NCI-H2196 (cell line): Measurements from ENCODE around the gene ACSF3.

Source experiments
- DNase-seq: peaks from one replicate; lab custom pipeline; 2025; ENCODE audit not compliant: unreplicated experiment; lab: John Stamatoyannopoulos, UW

ACSF3 gene

DNA sequence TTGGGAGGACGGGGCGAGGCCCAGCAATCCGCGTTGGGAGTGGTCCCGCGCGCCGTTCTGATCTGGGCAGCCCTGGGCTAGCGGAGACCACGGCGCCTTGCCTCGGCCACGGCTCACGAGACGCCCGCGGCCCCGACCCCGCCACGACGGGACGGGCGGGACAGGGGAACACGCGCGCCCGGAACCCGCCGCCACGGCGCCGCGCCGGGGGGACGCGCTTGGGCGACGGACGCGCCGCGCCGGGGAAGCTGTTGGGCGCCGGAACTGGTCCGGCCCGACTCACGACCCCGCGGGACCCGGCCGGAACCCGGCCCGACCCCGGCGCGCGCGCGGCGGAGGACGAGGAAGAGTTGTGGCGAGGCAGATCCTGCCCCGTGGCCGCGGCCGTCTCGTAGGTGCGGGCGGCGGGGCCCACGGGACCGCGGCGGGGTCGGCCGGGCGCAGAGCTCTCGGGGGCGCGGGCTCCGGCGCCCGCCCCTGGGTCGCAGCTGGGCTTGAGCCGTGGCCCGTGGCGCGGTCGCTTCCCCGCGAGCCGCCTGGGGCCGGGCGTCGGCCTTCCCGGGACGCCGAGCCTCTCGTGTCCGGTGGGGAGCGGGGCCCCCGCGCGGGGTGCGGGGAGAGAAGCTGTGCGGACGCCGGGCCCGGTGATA, at the start of gene ACSF3:
Gene ACSF3 (plus strand): TSS at position 251 of the 650 bp plus-strand sequence. CDS start 6,830 bp downstream, outside the sequence.
- DNase-seq, result peak; percentile 25

DNA sequence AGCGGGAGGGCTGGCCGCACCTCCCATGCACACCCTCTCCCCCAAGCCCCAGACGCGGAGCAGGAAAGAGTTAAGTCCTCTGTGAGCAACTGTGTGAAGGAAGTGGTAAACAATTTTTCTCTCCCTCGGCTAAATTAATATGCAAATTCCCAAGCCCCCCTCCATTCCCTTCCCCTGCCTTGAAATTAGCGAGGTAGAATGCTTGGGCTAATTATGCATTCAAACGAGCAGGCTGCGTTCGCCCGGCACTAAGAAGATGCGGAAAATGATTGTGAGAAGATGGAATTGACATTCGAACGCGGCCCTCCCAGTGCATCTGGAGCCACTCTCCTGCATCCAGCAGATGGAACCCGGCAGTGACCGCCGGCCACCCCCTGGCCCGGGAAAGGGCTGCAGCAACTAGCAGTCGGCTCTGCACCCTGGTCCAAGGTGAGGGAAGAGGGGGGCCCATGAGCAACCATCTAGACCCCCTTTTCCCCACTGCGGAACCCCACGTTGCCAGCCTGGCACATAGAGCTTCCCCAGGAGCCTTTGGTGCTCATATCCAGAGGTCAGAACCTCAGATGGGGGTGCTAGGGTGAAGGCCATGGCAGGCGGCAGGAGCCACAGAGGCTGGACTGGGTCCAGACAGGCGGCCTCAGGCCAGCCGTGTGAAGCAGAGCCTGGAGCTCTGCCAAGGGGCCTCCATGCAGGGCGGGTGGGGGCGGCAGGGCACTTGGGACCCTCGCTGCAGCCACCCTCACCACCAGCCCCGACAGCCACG, 49.1 kb upstream of the ACSF3 start:
- no peak for DNase-seq

DNA sequence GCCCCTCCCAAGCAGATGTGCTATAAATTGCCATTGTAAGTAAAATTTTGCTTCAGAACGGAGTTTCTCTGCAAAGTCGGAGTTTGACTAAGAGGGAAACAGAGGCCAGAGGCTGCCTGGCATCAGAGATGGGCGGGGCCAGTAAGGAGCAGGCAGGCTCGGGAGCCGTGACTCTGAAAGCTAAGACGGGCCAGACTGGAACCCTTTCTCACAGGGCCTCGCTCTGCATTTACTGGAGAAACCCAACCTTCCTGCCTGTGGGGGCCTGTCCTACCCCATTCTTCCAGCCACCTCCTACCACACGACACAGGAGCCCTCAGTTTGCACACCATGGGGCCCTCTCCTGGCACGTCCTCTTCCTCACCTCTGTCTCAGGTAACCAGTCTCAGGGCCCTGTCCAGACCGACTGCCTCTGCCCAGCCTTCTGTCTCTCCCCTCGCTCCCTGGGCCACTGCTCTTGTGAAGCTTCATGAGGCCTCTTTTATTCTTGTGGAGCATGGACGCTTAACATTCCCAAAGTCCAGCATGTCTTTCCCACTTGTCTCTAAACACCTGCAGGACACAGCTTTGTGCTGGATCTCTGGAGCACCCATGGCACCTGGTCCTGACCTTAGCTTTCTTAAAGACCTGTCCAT, 48.4 kb upstream of the ACSF3 start:
- no peak for DNase-seq

DNA sequence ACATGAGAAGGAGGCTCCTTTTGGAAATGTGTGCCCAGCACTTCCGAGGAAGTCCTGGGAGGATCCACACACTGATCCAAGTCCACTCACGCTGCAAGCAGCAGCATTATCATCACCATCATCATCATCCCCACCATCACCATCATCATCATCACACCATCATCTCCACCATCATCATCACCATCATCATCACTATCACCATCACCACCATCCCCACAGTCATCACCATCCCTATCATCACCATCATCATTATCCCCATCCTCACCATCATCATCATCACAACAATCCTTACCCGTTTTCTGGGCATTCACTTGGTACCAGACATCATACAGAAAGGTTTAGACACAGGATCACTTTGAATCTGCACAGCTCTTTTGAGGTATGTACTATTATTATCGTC, 47.8 kb upstream of the ACSF3 start:
- DNase-seq, result no peak

DNA sequence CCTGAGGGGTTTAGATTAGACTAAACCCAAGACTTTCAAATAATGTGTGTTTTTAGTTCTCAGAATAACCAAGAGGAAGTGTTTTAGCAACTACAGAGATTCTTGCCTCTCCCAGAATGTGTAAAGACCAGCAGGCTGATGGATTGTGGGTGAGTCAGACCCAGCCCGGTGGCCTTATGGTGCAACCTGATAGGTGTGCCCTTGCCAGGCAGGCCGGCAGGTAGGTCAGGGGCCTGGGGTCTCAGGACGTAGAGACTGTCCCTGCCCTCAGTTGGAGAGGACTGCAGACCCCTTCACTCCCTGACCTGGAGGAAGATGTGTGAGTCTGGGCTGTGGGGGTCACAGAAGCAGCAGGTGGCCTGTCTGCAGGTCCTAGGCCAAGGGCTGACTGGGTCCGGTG, 47.2 kb upstream of the ACSF3 start:
- no peak for DNase-seq

DNA sequence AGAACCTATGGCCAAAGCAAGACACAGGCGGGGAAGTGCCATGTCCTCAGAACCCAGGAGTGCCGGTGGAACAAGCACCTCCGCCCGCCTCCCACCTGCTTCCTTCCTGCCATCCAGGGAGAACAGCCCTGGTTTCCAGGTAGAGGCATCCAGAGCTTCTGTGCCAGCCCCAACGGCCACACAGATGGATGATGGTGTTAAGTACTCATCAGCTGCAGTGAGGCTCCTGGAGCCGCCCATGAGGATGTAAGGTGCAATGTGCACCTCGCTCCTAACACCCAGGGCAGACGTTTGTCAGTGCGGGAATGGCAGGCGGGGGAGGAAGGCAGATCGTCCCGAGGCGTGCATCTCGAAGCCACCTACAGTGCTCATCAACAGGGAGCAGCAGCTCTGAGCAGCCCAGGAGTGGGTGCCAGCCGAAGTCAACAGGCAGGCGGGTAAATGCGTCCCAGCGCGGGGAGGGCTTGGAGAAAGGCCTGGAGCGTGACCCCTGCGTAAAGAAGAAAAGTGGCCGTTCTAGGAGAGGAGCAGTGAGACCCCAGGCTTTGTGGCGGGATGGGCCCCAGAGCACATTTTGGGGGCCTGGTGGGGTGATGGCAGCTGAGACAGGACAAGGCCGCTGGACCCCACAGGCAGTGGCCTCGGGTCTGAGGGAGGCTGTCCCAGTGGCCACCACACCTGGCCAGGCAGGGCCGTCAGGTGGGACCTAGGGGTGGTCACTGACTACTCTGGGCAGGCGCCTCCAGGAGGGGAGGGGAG, 46.1 kb upstream of the ACSF3 start:
- DNase-seq, result no peak

DNA sequence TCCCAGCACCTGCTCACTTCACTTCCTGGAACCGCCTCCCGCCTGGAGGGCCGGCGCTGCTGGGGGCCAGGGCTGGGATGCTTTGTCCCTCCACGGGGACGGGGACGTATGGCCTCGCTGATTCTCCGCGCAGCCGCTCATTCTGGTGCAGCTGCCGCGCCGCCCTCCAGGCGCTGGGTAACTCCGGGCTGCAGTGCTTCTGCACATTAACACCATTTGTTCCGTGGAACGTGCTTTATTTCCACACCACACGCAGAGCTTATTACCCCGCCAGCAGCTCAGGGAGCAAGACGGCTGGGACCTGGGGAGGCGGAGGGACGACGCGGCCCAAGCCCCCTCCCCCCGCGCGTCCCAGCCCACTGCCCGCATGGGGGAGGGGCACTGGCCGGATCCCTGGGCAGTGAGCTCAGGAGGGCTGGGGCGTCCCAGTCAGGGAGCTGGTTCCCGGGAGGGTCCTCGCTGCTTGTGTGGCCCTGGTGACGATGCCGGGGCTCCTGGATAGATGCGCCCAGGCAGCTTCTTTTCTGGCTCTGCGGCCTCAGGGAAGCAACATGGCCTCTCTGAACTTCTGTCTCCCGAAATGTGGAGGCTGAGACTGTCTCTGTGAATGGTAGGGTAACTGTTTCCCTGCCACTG, 45.4 kb upstream of the ACSF3 start:
- no peak for DNase-seq

DNA sequence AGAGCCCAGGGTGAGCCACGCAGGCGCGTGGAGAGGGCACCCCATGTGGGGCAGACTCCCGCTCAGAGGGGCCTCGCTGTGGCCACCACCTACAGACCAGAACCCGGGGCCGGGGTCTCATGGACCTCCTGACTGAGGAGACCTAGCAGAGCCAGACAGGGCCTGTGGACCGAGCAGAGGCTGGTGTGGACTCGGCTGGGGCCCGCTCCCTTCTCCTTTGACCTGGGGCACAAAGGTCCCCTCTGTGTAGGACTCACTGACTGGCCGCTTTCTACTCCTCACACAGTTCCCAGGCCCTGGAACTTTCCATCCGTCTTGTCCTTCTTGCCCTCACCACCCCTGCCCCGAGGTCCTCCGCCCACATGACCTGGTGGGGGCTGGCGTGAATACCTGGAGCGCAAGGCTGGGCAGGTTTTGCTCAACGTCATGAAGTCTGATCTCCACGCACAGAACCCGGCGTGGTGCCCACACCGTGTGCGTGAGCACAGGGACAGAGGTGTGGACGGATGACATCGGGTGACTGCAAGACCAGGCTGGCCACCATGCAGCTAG, 44.7 kb upstream of the ACSF3 start:
- DNase-seq, result no peak

DNA sequence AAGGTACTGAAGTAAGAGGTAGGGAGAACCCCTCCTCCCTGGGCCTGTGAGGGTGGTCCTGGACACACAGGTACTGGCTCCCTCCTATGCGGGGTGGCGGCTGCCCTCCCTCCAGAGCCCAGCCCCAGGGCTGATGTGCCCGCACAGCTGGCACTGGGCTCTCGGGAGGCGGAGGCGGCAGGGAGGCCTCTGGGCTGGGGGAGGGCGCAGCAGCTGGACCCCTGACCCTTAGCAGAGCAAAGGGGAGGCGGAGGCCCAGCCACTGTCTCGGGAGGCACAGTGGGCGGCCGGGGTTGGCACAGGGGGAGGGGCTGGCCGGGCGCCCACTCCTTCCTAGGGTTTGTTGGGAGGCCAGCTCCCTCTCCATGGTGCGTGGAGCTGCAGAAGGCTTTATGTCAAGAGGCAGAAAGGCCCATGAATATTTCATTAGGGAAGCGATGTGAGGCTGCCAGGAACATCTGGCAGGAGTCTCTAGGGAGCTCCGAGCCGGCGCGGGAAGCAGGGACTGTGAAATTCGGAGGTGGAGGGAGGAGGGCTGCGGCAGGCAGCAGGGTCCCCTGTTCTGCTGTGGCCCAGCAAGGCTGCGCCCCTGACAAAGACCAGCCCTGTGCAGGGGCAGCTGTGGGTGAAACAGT, 44.1 kb upstream of the ACSF3 start:
- no peak for DNase-seq

DNA sequence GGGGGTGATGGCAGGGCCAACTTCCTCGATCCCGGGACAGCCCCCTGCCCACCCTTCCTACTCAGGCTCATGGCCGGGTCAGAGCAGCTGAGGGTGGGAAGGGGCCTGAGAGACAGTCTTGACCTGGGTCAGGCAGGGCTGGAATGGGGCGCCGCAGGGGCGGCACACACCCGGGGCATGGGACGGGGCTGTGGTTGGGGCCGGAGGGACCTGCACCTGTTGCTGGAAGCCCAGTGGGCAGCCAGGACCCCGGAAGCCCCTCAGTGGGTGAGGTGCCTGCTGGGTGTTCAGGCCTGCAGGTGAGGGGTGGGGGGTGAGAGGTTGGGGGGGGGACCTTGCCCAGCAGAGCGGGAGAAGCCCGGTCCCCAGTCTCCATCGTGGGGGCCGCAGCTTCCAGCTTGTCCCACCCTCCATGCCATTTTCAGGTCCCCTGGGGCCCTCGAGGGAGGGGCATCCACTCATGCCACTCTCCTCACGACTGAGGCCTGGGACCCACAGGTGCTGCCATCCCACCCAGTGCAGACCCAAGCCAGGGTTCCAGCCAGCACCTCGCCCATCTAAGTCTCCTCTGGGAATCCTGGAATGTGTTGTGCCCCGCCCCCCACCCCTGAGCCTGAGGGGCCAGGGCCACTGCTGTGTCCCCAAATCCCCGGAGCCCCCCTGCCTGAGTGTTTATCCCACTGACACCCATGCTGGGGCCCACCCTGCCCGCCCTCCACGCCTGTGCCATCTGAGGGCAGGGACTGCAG, 43.4 kb upstream of the ACSF3 start:
- no peak for DNase-seq

DNA sequence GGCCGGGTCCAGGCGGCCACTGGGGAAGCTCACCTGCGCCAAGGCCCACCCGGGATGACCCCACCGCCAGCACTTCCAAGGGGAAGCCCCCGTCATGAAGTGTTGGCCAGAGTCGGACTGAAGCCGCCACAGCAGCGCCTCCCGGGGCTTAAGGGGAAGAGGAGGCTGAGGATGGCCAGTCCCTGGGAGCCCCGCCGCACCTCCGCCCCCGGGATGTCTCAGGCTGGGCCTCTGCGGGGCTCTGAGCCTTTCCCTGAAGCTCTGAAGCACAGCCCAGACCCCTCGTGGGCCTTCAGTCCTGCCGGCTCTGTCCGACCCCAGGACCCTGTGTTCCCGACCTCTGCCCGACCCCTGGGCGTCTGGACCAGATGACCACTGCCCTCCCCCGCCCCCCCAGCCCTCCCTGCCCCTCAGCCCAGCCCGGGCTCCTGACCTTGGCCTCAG, 42.8 kb upstream of the ACSF3 start:
- DNase-seq, result no peak

DNA sequence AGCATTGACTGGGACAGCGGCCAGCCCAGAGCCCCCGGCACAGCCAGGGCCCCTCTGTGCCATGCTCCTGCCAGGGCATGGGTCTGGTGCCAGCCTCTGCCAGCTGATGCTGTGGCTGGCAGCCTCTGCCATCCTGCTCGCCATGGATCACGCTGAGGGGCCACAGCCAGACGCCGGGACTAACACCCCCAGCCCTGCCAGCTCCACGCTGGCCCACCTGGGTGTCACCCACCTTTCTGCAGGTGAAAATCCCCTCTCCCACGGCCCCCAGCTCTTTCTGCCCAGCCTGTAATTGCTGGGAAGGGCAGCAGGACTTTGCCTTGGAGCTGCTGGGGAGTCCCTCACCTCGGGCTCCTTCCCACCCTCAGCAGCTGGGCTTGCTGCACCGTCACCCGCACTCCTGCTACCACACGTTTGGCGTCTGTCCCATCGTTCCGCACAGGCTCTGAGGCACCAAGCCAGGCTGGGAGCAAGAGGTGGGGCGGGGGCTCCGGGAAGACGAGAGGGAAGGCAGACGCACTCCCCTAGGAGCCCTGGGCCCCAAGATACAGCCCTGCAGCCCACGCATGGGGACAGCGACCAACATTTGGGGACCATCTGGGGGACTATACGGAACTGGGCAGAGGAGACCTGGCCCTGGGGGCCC, 42.0 kb upstream of the ACSF3 start:
- DNase-seq, result no peak

DNA sequence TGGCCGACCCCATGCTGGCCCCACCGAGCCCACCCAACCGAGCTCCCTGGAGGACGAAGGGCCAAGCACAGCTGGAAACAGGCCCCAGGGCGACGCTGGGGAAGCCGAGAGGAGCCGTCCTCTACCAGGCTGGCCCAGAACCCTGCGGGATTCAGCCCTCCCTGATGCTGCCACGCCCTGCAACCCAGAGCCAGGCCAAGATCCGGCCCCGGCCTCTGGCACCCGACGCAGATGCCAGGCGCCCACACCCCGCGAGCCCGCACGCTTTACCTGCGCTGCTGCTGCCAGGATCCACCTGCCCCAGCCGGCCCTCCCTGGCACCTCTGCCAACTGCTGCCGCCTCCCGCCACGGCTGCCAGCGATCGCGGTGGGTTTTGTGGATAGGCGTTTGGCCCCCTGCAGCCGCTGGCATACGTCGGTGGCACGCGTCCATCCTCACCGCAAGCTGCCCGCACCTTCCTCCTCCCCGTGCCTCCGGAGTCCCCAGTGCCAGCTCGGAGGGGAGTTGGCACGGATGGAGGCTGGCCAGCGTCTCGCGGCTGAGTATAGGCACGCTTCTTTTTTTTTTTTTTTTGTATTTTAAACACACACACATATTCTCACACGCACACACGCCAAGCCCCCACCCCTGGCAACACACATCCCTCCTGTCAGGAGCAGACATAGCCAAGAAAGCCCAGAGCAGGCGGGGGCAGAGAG, 41.3 kb upstream of the ACSF3 start:
- DNase-seq, result peak; percentile 16

DNA sequence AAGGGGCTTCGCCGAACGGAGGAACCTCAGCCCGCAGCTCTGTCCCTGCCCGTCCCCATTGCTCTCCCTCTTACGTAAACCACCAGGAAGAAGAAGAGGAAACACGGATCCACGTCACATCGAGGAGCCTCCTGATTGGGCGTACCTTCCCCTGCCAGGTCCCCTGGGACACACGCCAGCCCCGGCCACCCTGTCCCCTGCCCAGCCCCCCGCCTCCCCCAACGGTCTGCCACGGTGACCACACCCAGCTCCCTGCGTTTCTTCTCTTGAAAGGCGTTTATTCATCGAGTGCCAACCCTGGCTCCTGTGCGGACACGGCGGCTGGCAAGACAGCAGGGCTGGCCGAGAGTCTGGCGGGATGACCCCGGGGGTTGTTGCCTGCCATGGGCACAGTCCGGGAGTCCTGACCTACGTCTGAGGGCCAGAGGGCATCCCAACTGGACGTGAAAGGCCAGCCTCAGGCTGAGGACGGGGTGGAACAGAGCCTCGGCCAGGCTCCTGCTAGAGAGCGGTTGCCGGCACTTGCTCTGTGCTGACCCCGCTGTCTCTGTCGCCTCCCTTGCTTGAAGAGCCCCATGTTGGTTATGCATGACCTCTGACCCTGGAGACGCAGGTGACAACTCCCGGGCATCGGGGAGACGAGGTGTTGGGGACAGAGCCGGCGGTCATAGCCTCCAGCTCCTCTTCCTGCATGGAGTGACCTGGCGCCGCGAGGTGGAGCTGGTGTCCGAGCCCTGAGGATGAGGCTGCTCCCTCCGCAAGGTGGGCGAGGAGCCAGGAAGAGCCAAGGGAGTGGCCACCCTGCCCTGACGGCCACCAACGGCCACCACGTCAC, 40.5 kb upstream of the ACSF3 start:
- DNase-seq, result peak; percentile 68

DNA sequence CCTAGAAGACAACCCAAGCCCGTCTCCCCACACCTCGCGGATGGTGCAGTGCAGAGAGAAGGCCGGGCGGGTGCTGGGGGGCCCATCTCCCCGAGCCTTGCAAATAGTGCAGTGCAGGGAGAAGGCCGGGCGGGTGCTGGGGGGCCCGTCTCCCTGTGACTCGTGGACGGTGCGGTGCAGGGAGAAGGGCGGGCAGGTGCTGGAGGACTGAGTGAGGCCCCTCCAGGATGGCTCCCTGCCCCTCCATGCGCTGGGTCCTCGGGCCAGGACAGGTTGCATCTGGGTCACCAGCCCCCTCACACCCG, 40.0 kb upstream of the ACSF3 start:
- DNase-seq, result no peak

DNA sequence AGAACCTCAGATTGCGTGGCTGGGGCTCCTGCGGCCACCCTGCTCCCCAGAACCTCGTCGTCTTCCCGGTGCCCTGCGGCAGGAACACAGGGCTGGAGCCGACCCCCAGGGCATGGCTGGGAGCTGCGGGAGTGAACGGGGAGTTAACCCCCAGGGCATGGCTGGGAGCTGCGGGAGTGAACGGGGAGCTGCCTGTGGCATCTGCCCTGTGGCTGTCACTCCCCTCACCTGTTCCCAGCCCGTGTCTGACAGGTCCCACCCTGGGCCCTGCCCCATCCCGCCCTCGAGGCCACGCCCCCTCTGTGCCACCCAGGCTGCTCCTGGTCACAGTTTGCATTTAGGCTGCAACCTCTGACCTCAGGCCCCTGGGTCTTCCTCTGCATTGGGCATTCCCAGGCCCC, 39.4 kb upstream of the ACSF3 start:
- no peak for DNase-seq

DNA sequence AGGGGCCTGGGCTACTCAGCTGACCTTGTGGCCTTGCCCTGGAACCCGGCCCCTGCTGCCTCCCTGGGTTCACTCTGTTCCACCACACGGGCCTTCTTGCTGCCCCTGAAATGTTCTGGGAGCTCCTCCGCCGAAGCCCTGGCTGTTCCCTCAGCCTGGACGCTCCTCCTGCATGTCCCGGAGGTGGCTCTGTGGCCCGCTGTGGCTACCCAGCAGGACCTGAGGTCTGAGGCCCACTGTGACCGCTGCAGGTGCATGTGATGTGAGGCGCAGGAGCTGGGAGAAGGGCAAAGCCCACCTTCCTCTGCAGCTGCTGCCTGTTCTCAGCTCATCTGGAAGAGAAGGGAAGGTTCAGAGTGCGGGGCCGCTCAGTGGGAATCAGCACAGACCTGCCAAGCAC, 38.9 kb upstream of the ACSF3 start:
- DNase-seq, result no peak

DNA sequence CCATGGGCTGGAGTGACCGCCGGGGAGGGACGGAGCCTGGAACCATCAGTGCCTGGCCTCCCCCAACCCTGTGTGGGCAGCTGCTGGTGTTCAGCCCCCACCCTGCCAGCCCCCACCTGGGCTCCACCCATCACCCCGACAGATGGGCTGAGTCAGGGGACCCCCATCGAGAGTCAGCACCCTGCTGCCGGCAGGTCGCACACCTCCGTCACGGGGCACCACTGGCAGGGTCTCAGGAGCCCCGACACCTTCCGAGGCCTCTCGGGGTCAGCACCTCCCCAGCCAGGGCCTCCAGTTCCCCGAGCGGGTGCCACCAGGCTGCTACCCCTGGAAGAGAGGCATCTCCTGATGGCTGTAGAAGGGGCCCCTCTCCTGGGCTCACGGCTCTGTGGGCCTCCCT, 38.3 kb upstream of the ACSF3 start:
- no peak for DNase-seq
